Activated T-helper 2 cell treated with anti-CD3 and anti-CD28 coated beads, Interferon-gamma antibody, Interleukin-2, Interleukin-4, amounts not matched to agents 10 μg/mL and 5 μg/mL and 100 μg/mL, durations not matched to agents 14 hours and 24 hours and 36 hours (primary cell): Measurements from ENCODE around the gene TYK2. TPM values are rescaled to one million over a fixed set of nuclear protein-coding genes. Genes with fewer than 3 reads are reported as not detected.
A peak's percentile ranks its signal among the peaks of the same experiment; 100 is the strongest.
"Not testable (repeated sequence)": the region's sequence is repeated elsewhere in the genome, so short reads cannot be mapped to it uniquely, and the experiment has no call there.

Source experiments
- DNase-seq: peaks from one replicate; pipeline ENCODE4 v3.0.0; 2021; ENCODE audit warnings: low spot score
- H3K27ac Mint-ChIP-seq: one replicate; pipeline ENCODE4 v1.8.0; 2021; ENCODE audit warnings: mixed read lengths
- H3K27me3 Mint-ChIP-seq: one replicate; pipeline ENCODE4 v1.8.0; 2021; ENCODE audit warnings: low read depth, mixed read lengths
- H3K36me3 Mint-ChIP-seq: one replicate; pipeline ENCODE4 v1.8.0; 2021; ENCODE audit warnings: low read depth, mixed read lengths
- H3K4me1 Mint-ChIP-seq: one replicate; pipeline ENCODE4 v1.8.0; 2021; ENCODE audit warnings: low read depth, mixed read lengths
- H3K4me3 Mint-ChIP-seq: one replicate; pipeline ENCODE4 v1.8.0; 2021; ENCODE audit warnings: low read depth, mild to moderate bottlenecking, moderate library complexity, mixed read lengths
- H3K9me3 Mint-ChIP-seq: one replicate; pipeline ENCODE4 v1.8.0; 2021; ENCODE audit warnings: mixed read lengths
- intact Hi-C: fragments of 100-400 bp; cut with micrococcal nuclease; formaldehyde crosslinking; loops from one replicate; pipeline ENCODE4 v1.15.1; 2023
- total RNA-seq: library from RNA; stranded (reverse); gene quantifications from 2 replicates; pipeline ENCODE4 v1.2.3, GENCODE V29; 2022

Gene TYK2
- total RNA-seq, 1 donor from 2014 or later, result 250 TPM

DNA sequence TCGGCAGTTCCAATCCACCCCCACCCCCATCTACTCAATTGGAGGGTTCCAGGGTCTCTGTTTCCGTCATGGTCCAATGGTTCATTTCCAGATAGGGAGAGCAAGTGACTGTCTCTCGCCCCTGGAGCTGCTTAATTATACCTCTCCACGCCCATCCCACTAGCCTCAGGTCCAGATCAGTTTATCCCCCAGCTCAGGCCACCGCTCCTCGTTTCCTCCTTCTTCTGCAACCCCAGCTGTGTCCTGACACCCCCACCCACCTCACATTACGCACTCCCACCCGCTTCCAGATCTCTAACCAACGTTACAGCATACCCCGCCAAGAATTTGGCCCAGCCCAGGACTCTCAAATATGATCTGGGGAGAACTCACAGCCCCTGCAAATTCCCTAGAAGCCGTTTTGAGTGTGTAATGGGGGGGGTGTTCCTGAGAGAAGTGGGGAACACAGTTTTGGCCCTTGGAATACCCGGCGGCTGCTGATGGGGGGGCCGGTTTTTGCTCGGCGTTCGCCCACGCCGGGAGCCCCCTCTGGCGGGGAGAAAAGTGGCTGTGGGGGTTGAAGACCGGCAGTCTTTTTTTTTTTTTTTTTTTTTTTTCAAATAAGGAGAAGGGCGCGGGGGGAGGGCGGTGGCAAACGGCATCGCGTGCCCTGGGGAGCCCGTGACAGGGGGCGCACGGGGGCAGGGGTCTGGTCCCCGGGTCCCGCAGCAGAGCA, 38.3 kb upstream of the TYK2 start:
- peak overlapping the region; percentile 84 for H3K27ac Mint-ChIP-seq
- DNase-seq, result no peak

DNA sequence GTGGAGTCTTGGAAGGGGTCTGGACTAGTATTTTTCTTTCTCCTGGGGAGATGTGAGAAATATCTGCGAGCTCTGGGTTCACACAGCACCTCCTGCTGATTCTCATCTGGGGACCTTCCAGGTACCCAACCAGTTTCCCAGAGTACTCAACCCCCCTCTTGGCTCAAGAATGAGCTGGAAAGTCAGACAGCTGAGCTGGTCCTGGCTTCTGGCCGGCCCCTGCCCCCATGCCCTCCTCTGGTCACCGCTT, 37.8 kb upstream of the TYK2 start:
- peaks cover 44% of the 10 kb centered on the region for H3K4me1 Mint-ChIP-seq

More for the DNA sequence above, 38.3 kb upstream of the TYK2 start:
- Mint-ChIP-seq H3K4me3 (peak overlapping the region; percentile 86), H3K27me3 (no peaks in the 10 kb centered on the region), H3K36me3 (peaks cover 45% of the 10 kb centered on the region), H3K4me1 (peaks cover 48% of the 10 kb centered on the region), H3K9me3 (no peaks in the 10 kb centered on the region)
- intact Hi-C loops, result no loop called here

DNA sequence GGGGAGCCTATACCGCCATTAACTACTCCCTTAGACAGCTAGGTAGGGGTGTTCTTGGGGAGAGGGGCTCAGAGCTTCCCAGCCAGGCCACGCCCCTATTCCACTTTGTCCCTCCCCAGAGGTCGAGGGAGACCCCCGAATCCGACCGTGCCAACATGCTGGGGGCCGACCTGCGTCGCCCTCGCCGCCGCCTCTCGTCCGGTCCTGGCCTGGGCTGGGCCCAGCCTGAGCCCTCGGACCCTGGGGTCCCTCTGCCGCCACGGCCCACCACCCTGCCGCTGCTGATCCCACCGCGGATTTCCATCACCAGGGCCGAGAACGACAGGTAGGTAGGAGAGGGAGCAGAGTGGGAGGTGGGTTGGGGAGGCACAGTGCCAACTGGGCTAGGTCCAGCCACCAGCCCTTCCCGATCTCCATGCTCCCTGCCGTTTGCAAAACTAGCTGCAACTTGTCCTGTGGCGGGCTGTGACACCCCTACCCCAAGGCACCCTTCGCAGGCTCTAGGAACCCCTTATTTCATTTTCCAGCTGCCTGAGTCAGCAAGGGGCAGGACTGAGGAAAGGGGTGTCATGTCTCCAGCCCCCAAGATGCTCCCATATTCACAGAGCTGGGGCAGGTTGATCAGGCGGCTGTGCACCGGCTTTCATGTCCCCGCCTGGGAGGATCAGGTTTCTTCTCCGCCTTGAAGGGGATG, 37.3 kb upstream of the TYK2 start:
- H3K9me3 Mint-ChIP-seq, result no peaks in the 10 kb centered on the region
- peak overlapping the region; percentile 86 for H3K4me3 Mint-ChIP-seq
- H3K27me3 Mint-ChIP-seq, result no peaks in the 10 kb centered on the region
- H3K27ac Mint-ChIP-seq, result peak overlapping the region; percentile 84
- H3K36me3 Mint-ChIP-seq, result peaks cover 47% of the 10 kb centered on the region
- DNase-seq, result no peak
- intact Hi-C loops, result no loop called here
- H3K4me1 Mint-ChIP-seq, result peaks cover 45% of the 10 kb centered on the region

More for the DNA sequence above, 37.8 kb upstream of the TYK2 start:
- H3K4me3 Mint-ChIP-seq, result peak overlapping the region; percentile 86
- H3K27me3 Mint-ChIP-seq, result no peaks in the 10 kb centered on the region
- no peaks in the 10 kb centered on the region for H3K9me3 Mint-ChIP-seq
- DNase-seq, result no peak
- H3K27ac Mint-ChIP-seq, result peak overlapping the region; percentile 84
- H3K36me3 Mint-ChIP-seq, result peaks cover 47% of the 10 kb centered on the region
- intact Hi-C loops, result no loop called here

DNA sequence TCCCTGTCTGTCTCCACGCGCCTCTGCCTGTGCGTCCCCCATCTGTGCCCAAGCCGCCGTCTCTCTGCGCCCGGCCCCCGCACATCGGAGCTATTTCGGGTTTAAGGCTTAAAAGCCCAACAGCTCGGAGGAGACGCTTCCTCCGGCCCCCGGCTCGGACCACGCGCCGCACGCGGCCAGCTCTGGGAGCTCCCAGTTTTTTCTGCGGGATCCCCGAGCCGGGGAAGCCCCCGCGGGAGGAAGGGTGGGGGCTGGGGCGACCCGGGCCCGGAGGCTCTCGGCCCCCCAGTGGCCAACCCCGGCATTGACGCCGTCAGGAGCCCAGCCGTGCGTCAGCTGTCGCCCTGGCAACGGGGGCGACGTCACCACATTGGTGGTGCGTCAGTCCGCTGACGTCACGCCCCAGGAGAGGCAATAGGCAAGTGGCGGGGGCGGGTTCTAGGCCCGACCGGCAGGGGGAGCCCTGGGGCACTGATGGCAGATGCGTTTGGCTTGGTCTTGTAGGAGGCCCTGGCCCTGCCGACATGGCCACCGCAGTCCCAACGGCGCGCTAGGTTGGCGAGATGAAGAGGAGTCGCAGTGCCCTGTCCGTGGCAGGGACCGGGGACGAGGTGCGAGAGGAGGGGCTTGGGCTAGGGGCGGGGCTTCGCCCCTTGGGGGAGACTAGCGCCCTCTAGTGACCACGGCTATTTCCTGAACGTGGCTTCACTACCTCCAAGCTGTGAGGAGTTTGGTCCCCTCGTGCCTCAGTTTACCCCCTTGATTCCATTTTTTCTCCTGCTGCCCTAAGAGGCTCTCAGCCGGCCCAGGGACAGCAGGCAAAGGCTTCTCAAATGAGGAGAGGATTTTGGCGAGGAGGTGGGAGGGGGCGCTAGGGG, 36.2 kb upstream of the TYK2 start:
- no peaks in the 10 kb centered on the region for H3K27me3 Mint-ChIP-seq
- peaks cover 45% of the 10 kb centered on the region for H3K4me1 Mint-ChIP-seq
- H3K27ac Mint-ChIP-seq, result peak overlapping the region; percentile 84
- peaks cover 38% of the 10 kb centered on the region for H3K36me3 Mint-ChIP-seq
- peak overlapping the region; percentile 80 for H3K4me3 Mint-ChIP-seq
- intact Hi-C loops, result loop anchor here (1.0 kb wide), 2 partner anchors 8 kb away; no protein-coding TSS in a partner anchor
- no peaks in the 10 kb centered on the region for H3K9me3 Mint-ChIP-seq
- DNase-seq, result peak; percentile 94

DNA sequence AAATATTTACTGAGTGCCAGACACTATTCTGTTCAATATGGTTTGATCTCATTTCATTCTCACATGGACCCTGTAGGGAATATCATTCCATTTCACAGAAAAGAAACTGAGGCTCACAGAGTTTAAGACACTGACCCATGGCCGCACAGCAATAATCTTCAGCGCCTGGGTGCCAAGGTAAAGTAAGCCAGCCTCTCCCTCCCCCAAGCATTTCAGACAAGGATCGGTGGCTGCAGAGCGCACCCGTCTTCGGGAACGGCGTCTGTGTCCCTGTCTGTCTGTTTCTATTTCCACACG, 35.7 kb upstream of the TYK2 start:
- Mint-ChIP-seq H3K27ac (peak overlapping the region; percentile 84), H3K27me3 (no peaks in the 10 kb centered on the region), H3K9me3 (no peaks in the 10 kb centered on the region), H3K4me3 (peak overlapping the region; percentile 80), H3K4me1 (peaks cover 48% of the 10 kb centered on the region), H3K36me3 (peaks cover 38% of the 10 kb centered on the region)
- no peak for DNase-seq
- intact Hi-C loops, result loop anchor here (1.0 kb wide), 2 partner anchors 8 kb away; no protein-coding TSS in a partner anchor

DNA sequence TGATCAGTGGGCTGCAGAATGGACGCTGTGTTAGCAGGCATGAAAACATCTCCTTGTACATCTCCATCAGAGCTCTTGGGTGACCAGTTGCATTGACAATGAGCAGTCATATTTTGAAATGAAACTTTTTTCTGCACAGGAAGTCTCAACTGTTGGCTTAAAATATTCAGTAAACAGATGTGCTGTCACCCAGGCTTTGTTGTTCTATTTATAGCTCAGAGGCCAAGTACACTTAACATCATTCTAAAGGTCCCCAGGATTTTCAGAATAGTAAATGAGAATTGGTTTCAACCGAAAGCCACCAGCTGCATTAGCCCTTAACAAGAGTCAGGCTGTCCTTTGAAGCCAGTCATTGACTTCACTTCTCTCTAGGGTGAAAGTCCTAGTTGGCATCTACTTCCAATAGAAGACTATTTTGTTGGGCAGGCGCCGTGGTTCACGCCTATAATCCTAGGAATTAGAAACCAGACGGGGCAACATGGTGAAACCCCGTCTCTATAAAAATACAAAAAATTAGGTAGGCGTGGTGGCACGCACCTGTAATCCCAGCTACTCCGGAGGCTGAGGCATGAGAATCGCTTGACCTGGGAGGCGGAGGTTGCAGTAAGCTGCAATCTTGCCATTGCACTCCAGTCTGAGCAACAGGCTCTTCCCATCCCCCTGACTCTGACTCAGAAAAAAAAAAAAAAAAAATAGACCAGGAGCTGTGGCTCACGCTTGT, 32.0 kb upstream of the TYK2 start:
- peak overlapping the region; percentile 92 for H3K27ac Mint-ChIP-seq

DNA sequence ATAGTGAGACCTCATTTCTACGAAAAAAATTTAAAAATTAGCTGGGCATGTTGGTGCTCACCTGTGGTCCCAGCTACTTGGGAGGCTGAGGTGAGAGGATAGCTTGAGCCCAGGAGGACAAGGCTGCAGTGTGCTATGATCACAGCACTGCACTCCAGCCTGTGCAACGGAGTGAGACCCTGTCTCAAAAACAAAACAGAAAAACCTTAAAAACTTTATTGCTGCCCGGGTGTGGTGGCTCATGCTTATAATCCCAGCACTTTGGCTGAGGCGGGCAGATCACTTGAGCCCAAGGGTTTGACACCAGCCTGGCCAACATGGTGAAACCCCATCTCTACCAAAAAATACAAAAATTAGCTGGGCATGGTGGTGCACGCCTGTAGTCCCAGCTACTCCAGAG, 30.9 kb upstream of the TYK2 start:
- peaks cover 42% of the 10 kb centered on the region for H3K36me3 Mint-ChIP-seq
- H3K27ac Mint-ChIP-seq, result peak overlapping the region; percentile 92
- H3K27me3 Mint-ChIP-seq, H3K9me3 Mint-ChIP-seq, DNase-seq, intact Hi-C loops: not testable (repeated sequence)
- peaks cover 64% of the 10 kb centered on the region for H3K4me1 Mint-ChIP-seq
- peak overlapping the region; percentile 45 for H3K4me3 Mint-ChIP-seq

More for the DNA sequence above, 32.0 kb upstream of the TYK2 start:
- Mint-ChIP-seq H3K9me3 (no peaks in the 10 kb centered on the region), H3K4me3 (peak overlapping the region; percentile 52), H3K27me3 (no peaks in the 10 kb centered on the region), H3K4me1 (peaks cover 62% of the 10 kb centered on the region), H3K36me3 (peaks cover 45% of the 10 kb centered on the region)
- intact Hi-C loops, result loop anchor here (1.0 kb wide), 2 partner anchors 8 to 16 kb away; no protein-coding TSS in a partner anchor
- DNase-seq, result no peak

DNA sequence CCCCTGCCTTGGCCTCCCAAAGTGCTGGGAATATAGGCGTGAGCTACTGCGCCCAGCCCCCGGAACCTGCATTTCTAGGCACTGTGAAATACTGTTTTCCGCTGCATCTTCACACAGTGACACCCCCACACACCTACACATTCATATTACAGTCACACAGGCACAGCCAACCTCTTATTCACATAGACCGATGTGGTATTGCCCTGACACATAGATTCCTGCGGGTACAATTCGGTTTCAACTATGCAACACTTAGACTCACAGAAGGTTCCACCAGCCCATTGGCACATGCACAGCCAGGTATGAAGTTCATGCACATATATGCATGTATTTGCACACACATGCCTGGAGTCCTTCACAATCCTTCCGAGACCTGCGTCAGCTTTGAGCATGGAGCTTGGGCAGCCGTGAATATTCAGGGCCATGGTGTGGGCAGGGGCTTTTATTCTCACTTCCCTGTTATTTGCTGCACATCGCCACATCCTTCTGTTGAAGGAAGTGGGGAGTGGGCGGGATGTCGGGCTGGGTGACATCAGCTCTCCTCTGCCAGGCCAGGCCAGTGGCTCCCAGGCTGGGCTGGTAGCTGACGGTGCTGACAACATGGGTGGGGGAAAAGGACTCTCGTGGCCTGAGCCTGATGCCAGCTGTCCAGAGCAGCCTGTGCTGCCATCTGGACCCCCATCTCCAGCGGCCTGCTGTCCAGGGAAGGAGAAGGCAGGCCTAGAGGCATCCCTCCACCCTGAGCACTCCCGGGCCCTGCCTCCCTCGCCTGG, 28.3 kb upstream of the TYK2 start:
- no peaks in the 10 kb centered on the region for H3K9me3 Mint-ChIP-seq
- no peaks in the 10 kb centered on the region for H3K27me3 Mint-ChIP-seq
- H3K36me3 Mint-ChIP-seq, result peaks cover 38% of the 10 kb centered on the region
- H3K4me1 Mint-ChIP-seq, result peaks cover 63% of the 10 kb centered on the region
- DNase-seq, result peak; percentile 73
- peak overlapping the region; percentile 63 for H3K4me3 Mint-ChIP-seq
- intact Hi-C loops, result loop anchor here (1.0 to 10.0 kb wide), 4 partner anchors 8 to 301 kb away; partner anchors contain the start of genes ILF3 and PPAN
- peak overlapping the region; percentile 92 for H3K27ac Mint-ChIP-seq

DNA sequence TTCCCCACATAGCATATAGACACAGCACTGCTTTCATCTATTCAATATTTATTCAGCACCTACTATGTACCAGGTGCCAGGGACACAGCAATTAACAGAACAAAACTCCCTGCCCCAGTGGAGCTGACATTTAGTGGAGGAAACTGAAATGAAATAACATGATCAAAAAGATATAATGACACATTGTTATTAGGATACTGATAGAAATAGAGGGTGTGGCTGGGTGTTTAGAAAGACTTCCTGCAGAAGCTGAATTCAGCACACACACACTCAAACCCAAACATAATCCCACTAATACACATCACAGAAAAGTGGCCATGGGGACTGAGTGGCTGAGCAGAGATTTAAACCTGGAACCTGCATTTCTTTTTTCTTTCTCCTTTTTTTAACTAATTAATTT, 26.7 kb upstream of the TYK2 start:
- H3K4me1 Mint-ChIP-seq, result peaks cover 59% of the 10 kb centered on the region
- no peaks in the 10 kb centered on the region for H3K27me3 Mint-ChIP-seq
- intact Hi-C loops, result loop anchor here (5.0 to 10.0 kb wide), 2 partner anchors 248 to 300 kb away; partner anchors contain the start of genes ILF3 and PPAN
- H3K9me3 Mint-ChIP-seq, result no peaks in the 10 kb centered on the region
- DNase-seq, result no peak
- H3K36me3 Mint-ChIP-seq, result peaks cover 48% of the 10 kb centered on the region
- peak overlapping the region; percentile 95 for H3K27ac Mint-ChIP-seq
- peak overlapping the region; percentile 37 for H3K4me3 Mint-ChIP-seq

DNA sequence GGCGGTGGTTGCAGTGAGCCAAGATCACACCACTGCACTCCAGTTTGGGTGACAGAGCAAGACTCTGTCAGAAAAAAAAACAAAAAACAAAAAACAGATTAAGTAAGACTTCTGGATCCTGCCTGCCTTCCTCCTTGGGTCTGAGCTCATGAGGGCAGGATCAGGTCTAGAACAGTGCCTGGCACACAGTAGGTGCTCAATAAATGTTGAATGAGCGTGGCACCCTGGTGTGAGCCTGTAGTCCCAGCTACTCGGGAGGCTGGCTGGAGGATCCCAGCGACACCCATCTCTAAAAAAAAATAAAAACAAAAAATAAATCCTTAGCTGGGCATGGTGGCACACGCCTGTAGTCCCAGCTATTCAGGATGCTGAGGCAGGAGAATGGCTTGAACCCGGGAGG, 25.8 kb upstream of the TYK2 start:
- no peak for DNase-seq
- intact Hi-C loops, result loop anchor here (5.0 to 10.0 kb wide), 2 partner anchors 249 to 299 kb away; partner anchors contain the start of genes ILF3 and PPAN
- peaks cover 59% of the 10 kb centered on the region for H3K4me1 Mint-ChIP-seq
- peak overlapping the region; percentile 96 for H3K4me3 Mint-ChIP-seq
- H3K27ac Mint-ChIP-seq, result peak overlapping the region; percentile 95
- H3K27me3 Mint-ChIP-seq, result no peaks in the 10 kb centered on the region
- peaks cover 48% of the 10 kb centered on the region for H3K36me3 Mint-ChIP-seq
- no peaks in the 10 kb centered on the region for H3K9me3 Mint-ChIP-seq

DNA sequence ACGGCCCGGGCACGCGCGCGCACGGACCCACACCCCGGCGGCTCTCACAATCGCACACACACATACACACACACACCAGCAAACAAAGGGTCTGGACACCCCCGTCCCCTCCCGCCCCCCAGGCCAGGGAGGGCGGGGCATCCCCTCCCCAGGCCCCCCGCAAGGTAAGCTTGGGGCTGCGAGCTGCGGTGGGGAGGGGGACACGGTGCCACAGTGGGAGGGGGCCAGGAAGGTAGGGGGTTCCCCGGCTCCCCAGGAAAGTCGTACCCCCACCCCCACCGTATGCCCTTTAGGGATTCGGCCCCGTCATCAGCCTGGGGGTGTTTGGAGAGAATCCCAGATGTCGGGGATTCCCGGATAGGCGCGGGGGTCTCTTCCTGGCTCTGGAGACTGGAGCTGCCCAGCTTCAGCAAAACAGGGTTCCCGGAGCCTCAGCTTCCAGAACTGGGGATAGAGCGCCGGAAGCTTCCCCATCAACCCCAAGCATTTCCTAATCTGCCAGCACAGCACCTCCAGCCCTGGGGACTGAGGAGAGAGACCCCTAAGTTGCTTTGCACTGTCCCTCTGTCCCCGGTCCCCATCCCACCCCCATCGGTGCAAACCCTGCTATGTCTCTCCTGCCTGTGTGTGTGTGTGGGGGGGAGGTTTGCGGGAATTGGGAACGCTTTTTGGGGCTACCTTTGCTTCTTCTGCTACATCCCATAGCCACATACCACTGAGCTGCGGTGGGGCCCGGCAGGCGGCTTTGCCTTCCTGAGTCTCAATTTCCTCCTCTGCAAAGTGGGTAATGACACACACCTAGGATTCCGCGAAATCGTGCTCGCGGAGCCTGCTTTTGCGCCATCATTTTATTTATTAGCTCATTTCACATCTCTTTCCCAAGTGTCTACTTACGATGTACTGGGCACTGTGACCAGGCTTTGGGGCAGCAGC, 24.8 kb upstream of the TYK2 start:
- H3K4me1 Mint-ChIP-seq, result peaks cover 54% of the 10 kb centered on the region
- H3K36me3 Mint-ChIP-seq, result peaks cover 48% of the 10 kb centered on the region
- DNase-seq, result peak; percentile 56
- H3K9me3 Mint-ChIP-seq, result no peaks in the 10 kb centered on the region
- peak overlapping the region; percentile 95 for H3K27ac Mint-ChIP-seq
- intact Hi-C loops, result loop anchor here (1.0 to 10.0 kb wide), 5 partner anchors 7 to 298 kb away; partner anchors contain the start of genes ILF3 and PPAN
- H3K27me3 Mint-ChIP-seq, result no peaks in the 10 kb centered on the region
- peak overlapping the region; percentile 96 for H3K4me3 Mint-ChIP-seq
